GM19395 (cell line): ENCODE measurements around the gene NR4A3.

Source experiments
- ATAC-seq: cut with Tn5 transposase; IDR thresholded peaks from one replicate; pipeline ENCODE4 v1.9.1; 2021; ENCODE audit warnings: mild to moderate bottlenecking, moderate library complexity; ENCODE audit not compliant: unreplicated experiment

Gene NR4A3

GRCh38 chr9:99873531-99873930, 51.8 kb downstream of the NR4A3 start:
- no peak for ATAC-seq

- ATAC-seq = no peak
Measured at GRCh38 chr9:99873943-99874584, 52.4 kb downstream of the NR4A3 start.

- ATAC-seq = no peak
Measured at GRCh38 chr9:99876190-99876589, 54.5 kb downstream of the NR4A3 start.

GRCh38 chr9:99878651-99879050, 57.0 kb downstream of the NR4A3 start:
- ATAC-seq = no peak

GRCh38 chr9:99881769-99882168, 60.1 kb downstream of the NR4A3 start:
- ATAC-seq = no peak

GRCh38 chr9:99885747-99886146, 64.1 kb downstream of the NR4A3 start:
- ATAC-seq = no peak

- ATAC-seq = no peak
Measured at GRCh38 chr9:99889120-99889519, 67.4 kb downstream of the NR4A3 start.

GRCh38 chr9:99894826-99895225, 73.1 kb downstream of the NR4A3 start:
- no peak for ATAC-seq

GRCh38 chr9:99895510-99895909, 73.8 kb downstream of the NR4A3 start:
- ATAC-seq = no peak

- no peak for ATAC-seq
Measured at GRCh38 chr9:99896119-99896518, 74.4 kb downstream of the NR4A3 start.

- ATAC-seq = no peak
Measured at GRCh38 chr9:99903393-99903792, 81.7 kb downstream of the NR4A3 start.

GRCh38 chr9:99905833-99906402, 84.2 kb downstream of the NR4A3 start:
- ATAC-seq = peak; percentile 1

GRCh38 chr9:99906403-99907207, 84.9 kb downstream of the NR4A3 start, which contains the start of gene STX17:
Gene STX17, plus strand, starts transcription at chr9:99906654. Its CDS starts 8,586 bp downstream, at chr9:99915240.
- peak; percentile 89 for ATAC-seq

GRCh38 chr9:99907208-99907532, 85.5 kb downstream of the NR4A3 start:
- no peak for ATAC-seq

- no peak for ATAC-seq
Measured at GRCh38 chr9:99911600-99911999, 89.9 kb downstream of the NR4A3 start.
